CD14-positive monocyte (primary cell): ENCODE measurements around the gene GUCA1A. TPM values are rescaled to one million over a fixed set of nuclear protein-coding genes. Genes with fewer than 3 reads are reported as not detected.
"Not testable (repeated sequence)": the region's sequence is repeated elsewhere in the genome, so short reads cannot be mapped to it uniquely, and the experiment has no call there.

ENCODE experiments used
- DNase-seq, 3 donors: peaks; one replicate each; pipeline ENCODE4 v3.0.0-alpha.2; 2011 to 2022
- H2AFZ ChIP-seq: 2 replicates; pipeline ENCODE4 v1.6.0; 2012; ENCODE audit warnings: mild to moderate bottlenecking, low read depth, low read length, inconsistent platforms; ENCODE audit not compliant: insufficient read depth, poor library complexity, severe bottlenecking
- H3K27ac ChIP-seq, 2 donors: 1 replicate in 1 of 2; 2 replicates in 1 of 2; pipeline ENCODE4 v1.5.1; 2012 to 2013; ENCODE audit warnings: low read length in 2 of 2, control low read depth in 1 of 2, inconsistent platforms in 1 of 2, low read depth in 1 of 2, mild to moderate bottlenecking in 1 of 2
- H3K27me3 ChIP-seq, 2 donors: one replicate each; pipeline versions ENCODE4 v1.6.0 to v1.6.1; 2011 to 2013; ENCODE audit warnings: low read length in 2 of 2; ENCODE audit not compliant: control insufficient read depth in 2 of 2, insufficient read depth in 2 of 2
- H3K36me3 ChIP-seq, 2 donors: replicated peaks in 1 of 2; 1 replicate in 1 of 2; 2 replicates in 1 of 2; pipeline versions ENCODE4 v1.5.1 to v1.6.1; 2012 to 2013; ENCODE audit warnings: low read length in 2 of 2, control low read depth in 1 of 2, inconsistent platforms in 1 of 2, mild to moderate bottlenecking in 1 of 2; ENCODE audit not compliant: insufficient read depth in 2 of 2, control insufficient read depth in 1 of 2
- H3K4me1 ChIP-seq, 2 donors: 1 replicate in 1 of 2; 2 replicates in 1 of 2; pipeline versions ENCODE4 v1.5.1 to v1.6.1; 2012 to 2013; ENCODE audit warnings: low read length in 2 of 2, control low read depth in 1 of 2, inconsistent platforms in 1 of 2, mild to moderate bottlenecking in 1 of 2, moderate library complexity in 1 of 2; ENCODE audit not compliant: insufficient read depth in 2 of 2, control insufficient read depth in 1 of 2
- H3K4me2 ChIP-seq: replicated peaks from 2 replicates; pipeline ENCODE3; 2012; ENCODE audit warnings: low read length, moderate library complexity, mild to moderate bottlenecking; ENCODE audit not compliant: poor library complexity, severe bottlenecking; ENCODE audit errors: extremely low read depth
- H3K4me3 ChIP-seq, 3 experiments: fragments of 200-600 bp in 1 of 3; sonication (generic) in 1 of 3; replicated peaks in 1 of 3; 1 replicate in 2 of 3; 2 replicates in 1 of 3; pipeline ENCODE4 v1.5.1; 2011 to 2013; ENCODE audit warnings: low read length in 3 of 3, mild to moderate bottlenecking in 3 of 3, control low read depth in 2 of 3, low read depth in 2 of 3, inconsistent platforms in 1 of 3, moderate library complexity in 1 of 3
- H3K79me2 ChIP-seq: 2 replicates; pipeline ENCODE4 v1.6.0; 2012; ENCODE audit warnings: mild to moderate bottlenecking, control low read depth, inconsistent platforms, low read length, moderate library complexity; ENCODE audit not compliant: insufficient read depth
- H3K9ac ChIP-seq: 2 replicates; pipeline ENCODE4 v1.6.0; 2017; ENCODE audit warnings: low read length, mild to moderate bottlenecking; ENCODE audit not compliant: insufficient read depth, poor library complexity, severe bottlenecking
- H3K9me3 ChIP-seq, 2 donors: replicated peaks in 1 of 2; 1 replicate in 1 of 2; 2 replicates in 1 of 2; pipeline versions ENCODE4 v1.5.1 to v1.6.1; 2012 to 2013; ENCODE audit warnings: low read length in 2 of 2, control low read depth in 1 of 2; ENCODE audit not compliant: control insufficient read depth in 1 of 2, insufficient read depth in 1 of 2
- H4K20me1 ChIP-seq: 2 replicates; pipeline ENCODE4 v1.6.0; 2012; ENCODE audit warnings: mild to moderate bottlenecking, low read length, control low read depth, moderate library complexity; ENCODE audit not compliant: insufficient read depth
- H3K27ac Mint-ChIP-seq, 7 donors: one replicate each; pipeline ENCODE4 v1.8.0; 2020; ENCODE audit warnings: mild to moderate bottlenecking in 7 of 7, mixed read lengths in 7 of 7, moderate library complexity in 6 of 7, inconsistent platforms in 2 of 7
- H3K27me3 Mint-ChIP-seq, 3 donors: one replicate each; pipeline ENCODE4 v1.8.0; 2021 to 2022; ENCODE audit warnings: low read depth in 3 of 3, mild to moderate bottlenecking in 3 of 3, mixed read lengths in 3 of 3, moderate library complexity in 3 of 3, inconsistent platforms in 1 of 3
- H3K36me3 Mint-ChIP-seq, 2 donors: one replicate each; pipeline ENCODE4 v1.8.0; 2020; ENCODE audit warnings: mixed read lengths in 2 of 2, inconsistent platforms in 1 of 2, mild to moderate bottlenecking in 1 of 2
- H3K4me1 Mint-ChIP-seq: one replicate; pipeline ENCODE4 v1.8.0; 2020; ENCODE audit warnings: mild to moderate bottlenecking, mixed read lengths
- H3K4me3 Mint-ChIP-seq, 2 donors: one replicate each; pipeline ENCODE4 v1.8.0; 2020; ENCODE audit warnings: mild to moderate bottlenecking in 2 of 2, mixed read lengths in 2 of 2, moderate library complexity in 1 of 2
- H3K9me3 Mint-ChIP-seq, 7 donors: one replicate each; pipeline ENCODE4 v1.8.0; 2020 to 2022; ENCODE audit warnings: mixed read lengths in 7 of 7, mild to moderate bottlenecking in 6 of 7, moderate library complexity in 6 of 7, inconsistent platforms in 2 of 7
- CTCF ChIP-seq: fragments of 200-600 bp; IDR thresholded peaks from one replicate; pipeline ENCODE4 v1.8.0; 2022; ENCODE audit warnings: antibody characterized with exemption, mild to moderate bottlenecking
- WGBS: methylation state at CpG from one replicate; pipeline ENCODE4 v1.1.5; 2013; ENCODE audit warnings: missing lambda C conversion rate; ENCODE audit not compliant: insufficient coverage; 5-methylcytosine and 5-hydroxymethylcytosine counted together
- intact Hi-C, 2 donors: fragments of 100-400 bp; cut with micrococcal nuclease; formaldehyde crosslinking; loops; one replicate each; pipeline versions ENCODE4 v1.15.0 to v1.15.1; 2023
- polyA plus RNA-seq, 3 donors: library from polyadenylated mRNA; depleted of rRNA in 1 of 3; unstranded in 2 of 3; stranded (reverse) in 1 of 3; fragments of 300-500 nt in 2 of 3; fragments of >200 nt in 1 of 3; fragmentation: Illumina TruSeq in 2 of 3; gene quantifications; 1 replicate in 2 of 3; 2 replicates in 1 of 3; pipeline ENCODE4 v1.2.3, GENCODE V29; 2012 to 2021

The GUCA1A gene
- polyA plus RNA-seq, 3 donors, result not detected

- H3K9me3 Mint-ChIP-seq, result no peaks in the 10 kb centered on the region
- H3K4me3 Mint-ChIP-seq, result no peak overlapping the region
- H2AFZ ChIP-seq, result no peak overlapping the region
- H3K9me3 ChIP-seq, result no peaks in the 10 kb centered on the region
- no peak overlapping the region for H3K4me2 ChIP-seq
- no peaks in the 10 kb centered on the region for H3K27me3 ChIP-seq
- peaks cover 5% of the 10 kb centered on the region for H3K4me1 Mint-ChIP-seq
- intact Hi-C loops, result no loop called here
- H3K9ac ChIP-seq, result no peak overlapping the region
- H3K36me3 ChIP-seq, result no peaks in the 10 kb centered on the region
- WGBS, result 100% methylated on average over 2 of the region's 8 CpGs
- H3K36me3 Mint-ChIP-seq, result no peaks in the 10 kb centered on the region
- no peak overlapping the region for H3K4me3 ChIP-seq
- peaks cover 4 to 10% (median 5%) of the 10 kb centered on the region in 3 donors for H3K27me3 Mint-ChIP-seq
- DNase-seq, result no peak
- no peaks in the 10 kb centered on the region for H3K4me1 ChIP-seq
- TF ChIP-seq CTCF, result no peak
- H3K79me2 ChIP-seq, result no peaks in the 10 kb centered on the region
- no peak overlapping the region for H3K27ac ChIP-seq
- H3K27ac Mint-ChIP-seq, result no peak overlapping the region
- H4K20me1 ChIP-seq, result no peaks in the 10 kb centered on the region
These were observed 21.1 kb upstream of the GUCA1A start for GRCh38 chr6:42152024-42152423.

- H3K27ac Mint-ChIP-seq, H3K4me3 Mint-ChIP-seq, H3K4me3 ChIP-seq, H3K4me1 ChIP-seq, H3K4me1 Mint-ChIP-seq, H3K9me3 Mint-ChIP-seq, intact Hi-C loops, H3K36me3 ChIP-seq, H2AFZ ChIP-seq, H3K9me3 ChIP-seq, DNase-seq, H3K27me3 Mint-ChIP-seq, H3K27me3 ChIP-seq, H3K36me3 Mint-ChIP-seq, H4K20me1 ChIP-seq, H3K27ac ChIP-seq, H3K9ac ChIP-seq, H3K79me2 ChIP-seq, H3K4me2 ChIP-seq: not testable (repeated sequence)
- WGBS, result 100% methylated on average over 2 of the region's 4 CpGs
These were observed 20.5 kb upstream of the GUCA1A start for GRCh38 chr6:42152528-42153213.
